ENCODE measurements around the gene WNT5A. TPM values are rescaled to one million over a fixed set of nuclear protein-coding genes. Genes with fewer than 3 reads are reported as not detected.

Gene WNT5A
- total RNA-seq, 1 donor from 2014 or later: 99.3 TPM

DNA sequence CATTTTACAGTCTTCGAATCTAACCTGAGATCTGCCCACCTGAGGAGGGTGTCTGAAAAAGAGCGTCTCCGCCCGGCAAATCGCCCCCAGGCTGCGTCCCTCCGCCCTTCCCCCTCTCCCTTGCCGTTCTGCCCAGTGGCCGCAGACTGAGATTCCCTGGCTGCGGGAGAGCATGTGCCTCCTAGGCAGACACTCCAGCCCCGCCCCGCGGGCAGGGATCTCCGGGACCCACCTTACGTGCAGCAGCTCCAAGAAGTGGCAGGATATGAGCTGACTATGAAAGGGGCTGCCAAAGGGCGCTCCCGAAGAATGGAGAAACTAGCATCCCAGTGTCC, 2.7 kb upstream of the WNT5A start:
- Mint-ChIP-seq H3K27me3 (peaks cover 49% of the 10 kb centered on the region), H3K9me3 (no peaks in the 10 kb centered on the region), H3K27ac (peak overlapping the region; percentile 50), H3K4me3 (peak overlapping the region; percentile 91), H3K36me3 (peaks cover 9% of the 10 kb centered on the region), H3K4me1 (ENCODE audit: unreplicated experiment) (peaks cover 12% of the 10 kb centered on the region)
- TF ChIP-seq, protein P1, sequence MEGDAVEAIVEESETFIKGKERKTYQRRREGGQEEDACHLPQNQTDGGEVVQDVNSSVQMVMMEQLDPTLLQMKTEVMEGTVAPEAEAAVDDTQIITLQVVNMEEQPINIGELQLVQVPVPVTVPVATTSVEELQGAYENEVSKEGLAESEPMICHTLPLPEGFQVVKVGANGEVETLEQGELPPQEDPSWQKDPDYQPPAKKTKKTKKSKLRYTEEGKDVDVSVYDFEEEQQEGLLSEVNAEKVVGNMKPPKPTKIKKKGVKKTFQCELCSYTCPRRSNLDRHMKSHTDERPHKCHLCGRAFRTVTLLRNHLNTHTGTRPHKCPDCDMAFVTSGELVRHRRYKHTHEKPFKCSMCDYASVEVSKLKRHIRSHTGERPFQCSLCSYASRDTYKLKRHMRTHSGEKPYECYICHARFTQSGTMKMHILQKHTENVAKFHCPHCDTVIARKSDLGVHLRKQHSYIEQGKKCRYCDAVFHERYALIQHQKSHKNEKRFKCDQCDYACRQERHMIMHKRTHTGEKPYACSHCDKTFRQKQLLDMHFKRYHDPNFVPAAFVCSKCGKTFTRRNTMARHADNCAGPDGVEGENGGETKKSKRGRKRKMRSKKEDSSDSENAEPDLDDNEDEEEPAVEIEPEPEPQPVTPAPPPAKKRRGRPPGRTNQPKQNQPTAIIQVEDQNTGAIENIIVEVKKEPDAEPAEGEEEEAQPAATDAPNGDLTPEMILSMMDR (conservative IDR thresholded peaks at IDR 0.05): no peak
- no peak for DNase-seq (ENCODE audit: extremely low spot score, unreplicated experiment)

DNA sequence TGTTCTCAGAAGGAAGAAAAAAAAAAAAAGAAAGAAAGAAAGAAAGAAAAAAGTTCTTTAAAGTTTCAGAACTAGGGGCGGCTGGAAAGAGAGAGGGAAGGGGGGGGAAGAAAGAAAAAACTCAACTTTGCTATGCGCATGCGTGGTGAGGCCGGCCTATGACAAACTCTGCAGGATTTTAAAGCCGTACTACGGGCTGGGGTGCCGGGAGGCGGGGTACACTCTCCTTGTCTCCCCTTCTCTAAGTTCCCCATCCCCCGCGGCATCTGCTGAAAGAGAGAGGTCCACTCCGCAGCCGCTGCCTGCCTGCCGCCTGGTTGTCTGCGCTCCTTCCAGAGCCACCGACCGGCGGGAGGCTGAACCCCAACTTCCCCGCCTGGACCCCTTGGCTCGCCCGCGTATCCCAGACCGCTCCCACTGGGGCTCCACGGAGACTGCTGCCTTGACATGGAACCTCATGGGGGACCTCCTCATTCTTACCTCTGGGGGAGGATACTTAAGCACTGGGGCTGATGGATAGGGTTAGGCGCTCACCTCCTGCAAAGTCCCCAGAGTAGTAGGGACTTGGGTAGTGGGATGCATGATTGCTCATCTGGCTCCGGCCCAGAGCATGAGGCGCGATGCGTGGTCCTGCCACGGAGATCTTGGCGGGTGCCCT, 1.4 kb upstream of the WNT5A start:
- H3K27me3 Mint-ChIP-seq: peaks cover 61% of the 10 kb centered on the region
- no peaks in the 10 kb centered on the region for H3K9me3 Mint-ChIP-seq
- peaks cover 13% of the 10 kb centered on the region for H3K36me3 Mint-ChIP-seq
- DNase-seq (ENCODE audit: extremely low spot score, unreplicated experiment): peak; percentile 82
- peak overlapping the region; percentile 79 for H3K27ac Mint-ChIP-seq
- H3K4me3 Mint-ChIP-seq: peak overlapping the region; percentile 91
- TF ChIP-seq, protein P1 (conservative IDR thresholded peaks at IDR 0.05): peak; percentile 17
- peaks cover 14% of the 10 kb centered on the region for H3K4me1 Mint-ChIP-seq (ENCODE audit: unreplicated experiment)

DNA sequence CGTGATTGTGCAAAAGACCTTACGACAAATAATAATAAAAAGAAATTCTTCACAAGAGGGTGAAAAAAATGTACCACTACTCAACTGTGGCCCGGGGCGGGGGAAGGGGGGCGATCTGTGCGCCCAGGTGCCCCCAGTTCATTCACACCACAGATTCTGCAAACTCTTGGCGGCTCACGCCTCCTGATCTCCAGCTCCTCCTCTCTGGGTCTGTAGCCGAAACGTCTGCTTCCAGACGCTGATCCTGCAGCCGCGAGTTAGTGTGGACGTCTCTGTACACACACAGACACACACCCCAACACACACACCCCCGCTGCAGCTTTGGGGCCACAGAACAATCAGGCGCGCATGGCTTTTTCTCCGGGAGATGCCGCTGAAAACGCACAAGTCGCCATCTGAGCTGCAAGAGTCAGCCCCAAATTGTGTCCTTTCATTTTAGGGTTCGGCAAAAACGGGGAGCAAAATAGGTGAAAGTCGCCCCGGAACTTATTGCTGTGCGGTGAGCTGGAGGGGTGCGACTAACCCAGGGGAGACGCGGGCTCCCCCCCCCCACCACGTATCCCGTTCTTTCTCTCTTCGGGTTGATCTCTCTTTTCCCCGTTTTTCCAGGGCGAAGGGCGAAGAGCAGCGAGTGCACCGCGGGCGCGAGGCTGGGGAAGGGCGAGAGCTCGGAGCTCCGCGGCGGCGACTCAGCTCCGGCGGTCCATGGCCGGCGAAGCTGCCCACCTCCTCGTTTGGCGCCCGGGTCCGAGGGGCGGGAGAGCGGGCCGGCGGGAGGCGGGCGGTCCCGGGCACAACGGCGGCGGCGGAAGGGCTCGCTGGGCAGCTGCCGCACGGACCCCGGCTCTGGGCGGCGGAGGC, 505 bp upstream of the WNT5A start:
- Mint-ChIP-seq H3K9me3 (no peaks in the 10 kb centered on the region), H3K4me3 (peak overlapping the region; percentile 98), H3K27me3 (peaks cover 62% of the 10 kb centered on the region), H3K4me1 (ENCODE audit: unreplicated experiment) (peaks cover 18% of the 10 kb centered on the region), H3K36me3 (peaks cover 18% of the 10 kb centered on the region), H3K27ac (peak overlapping the region; percentile 87)
- TF ChIP-seq, protein P1 (conservative IDR thresholded peaks at IDR 0.05): no peak
- peak; percentile 76 for DNase-seq (ENCODE audit: extremely low spot score, unreplicated experiment)

DNA sequence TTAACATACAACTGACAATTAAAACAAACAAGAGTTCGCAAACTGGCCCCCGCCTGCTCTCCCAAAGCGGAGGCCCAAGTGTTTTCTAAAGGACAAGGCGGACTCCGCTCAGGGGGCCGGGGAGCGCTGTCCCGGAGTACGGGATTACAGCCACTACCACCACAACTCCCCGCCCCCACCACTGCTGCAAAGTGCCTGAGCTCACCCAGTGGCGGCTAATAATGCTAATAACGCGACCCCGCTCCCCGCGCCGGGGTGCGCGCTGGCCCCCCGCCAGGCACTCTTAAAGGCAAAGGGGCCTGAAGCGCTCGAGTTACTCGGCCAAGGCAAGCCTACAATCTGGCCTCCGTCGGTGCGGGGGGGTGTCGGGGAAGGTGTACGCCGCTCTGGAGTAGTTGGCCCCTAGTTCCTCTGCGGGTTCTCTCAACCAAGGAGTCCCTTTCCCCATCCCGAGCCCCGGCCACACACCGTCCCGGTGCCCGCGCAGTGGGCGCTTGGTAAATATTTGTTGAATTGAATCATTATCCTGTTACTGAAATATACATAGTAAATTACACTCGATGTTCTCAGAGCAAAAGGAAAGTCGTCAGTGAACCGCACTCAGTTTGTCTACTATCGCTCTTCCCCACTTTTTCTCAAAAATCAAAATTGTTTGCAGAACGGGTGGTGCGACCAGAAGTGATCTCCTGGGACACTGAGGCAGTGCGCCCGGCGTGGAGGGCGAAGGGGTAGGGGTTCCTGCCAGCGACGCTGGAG, 827 bp downstream of the WNT5A start:
- H3K4me1 Mint-ChIP-seq (ENCODE audit: unreplicated experiment): peaks cover 23% of the 10 kb centered on the region
- peak overlapping the region; percentile 90 for H3K27ac Mint-ChIP-seq

More for the DNA sequence above, 827 bp downstream of the WNT5A start:
- TF ChIP-seq, protein P1 (conservative IDR thresholded peaks at IDR 0.05): no peak
- Mint-ChIP-seq H3K27me3 (peaks cover 60% of the 10 kb centered on the region), H3K9me3 (no peaks in the 10 kb centered on the region), H3K4me3 (peak overlapping the region; percentile 98), H3K36me3 (peaks cover 18% of the 10 kb centered on the region)
- DNase-seq (ENCODE audit: extremely low spot score, unreplicated experiment): peak; percentile 78
